Measurements from ENCODE around the gene SMG9.
"Not testable (repeated sequence)": the region's sequence is repeated elsewhere in the genome, so short reads cannot be mapped to it uniquely, and the experiment has no call there.

The SMG9 gene

GRCh38 chr19:43692877-43693276, 61.9 kb downstream of the SMG9 start:
- Histone ChIP-seq H3K9ac (ENCODE audit: low read depth, low read length) (no peak overlapping the region), H3K9me3 (ENCODE audit: control insufficient read depth, insufficient read depth, low read length) (no peaks in the 10 kb centered on the region), H3K27me3 (ENCODE audit: control insufficient read depth, insufficient read depth, low read length) (peaks cover 8% of the 10 kb centered on the region), H3K4me1 (ENCODE audit: control insufficient read depth, insufficient read depth, low read length) (no peaks in the 10 kb centered on the region), H3K4me3 (ENCODE audit: low read depth, low read length) (no peak overlapping the region), H3K36me3 (ENCODE audit: control insufficient read depth, insufficient read depth, low read length) (no peaks in the 10 kb centered on the region)

GRCh38 chr19:43692385-43692784, 62.4 kb downstream of the SMG9 start:
- Histone ChIP-seq H3K4me1 (ENCODE audit: control insufficient read depth, insufficient read depth, low read length) (no peaks in the 10 kb centered on the region), H3K4me3 (ENCODE audit: low read depth, low read length) (no peak overlapping the region), H3K36me3 (ENCODE audit: control insufficient read depth, insufficient read depth, low read length) (no peaks in the 10 kb centered on the region), H3K27me3 (ENCODE audit: control insufficient read depth, insufficient read depth, low read length) (peaks cover 4% of the 10 kb centered on the region), H3K9me3 (ENCODE audit: control insufficient read depth, insufficient read depth, low read length) (no peaks in the 10 kb centered on the region), H3K9ac (ENCODE audit: low read depth, low read length) (no peak overlapping the region)

GRCh38 chr19:43691755-43692154, 63.0 kb downstream of the SMG9 start:
- no peaks in the 10 kb centered on the region for H3K4me1 ChIP-seq (ENCODE audit: control insufficient read depth, insufficient read depth, low read length)
- H3K9ac ChIP-seq (ENCODE audit: low read depth, low read length) = no peak overlapping the region
- no peak overlapping the region for H3K4me3 ChIP-seq (ENCODE audit: low read depth, low read length)
- no peaks in the 10 kb centered on the region for H3K9me3 ChIP-seq (ENCODE audit: control insufficient read depth, insufficient read depth, low read length)
- H3K36me3 ChIP-seq (ENCODE audit: control insufficient read depth, insufficient read depth, low read length) = no peaks in the 10 kb centered on the region
- H3K27me3 ChIP-seq (ENCODE audit: control insufficient read depth, insufficient read depth, low read length) = no peaks in the 10 kb centered on the region

- Histone ChIP-seq H3K9me3 (ENCODE audit: control insufficient read depth, insufficient read depth, low read length) (no peaks in the 10 kb centered on the region), H3K4me3 (ENCODE audit: low read depth, low read length) (no peak overlapping the region), H3K4me1 (ENCODE audit: control insufficient read depth, insufficient read depth, low read length) (no peaks in the 10 kb centered on the region), H3K27me3 (ENCODE audit: control insufficient read depth, insufficient read depth, low read length) (no peaks in the 10 kb centered on the region), H3K36me3 (ENCODE audit: control insufficient read depth, insufficient read depth, low read length) (no peaks in the 10 kb centered on the region), H3K9ac (ENCODE audit: low read depth, low read length) (no peak overlapping the region)
Measured at GRCh38 chr19:43690890-43691289, 63.9 kb downstream of the SMG9 start.

DNA sequence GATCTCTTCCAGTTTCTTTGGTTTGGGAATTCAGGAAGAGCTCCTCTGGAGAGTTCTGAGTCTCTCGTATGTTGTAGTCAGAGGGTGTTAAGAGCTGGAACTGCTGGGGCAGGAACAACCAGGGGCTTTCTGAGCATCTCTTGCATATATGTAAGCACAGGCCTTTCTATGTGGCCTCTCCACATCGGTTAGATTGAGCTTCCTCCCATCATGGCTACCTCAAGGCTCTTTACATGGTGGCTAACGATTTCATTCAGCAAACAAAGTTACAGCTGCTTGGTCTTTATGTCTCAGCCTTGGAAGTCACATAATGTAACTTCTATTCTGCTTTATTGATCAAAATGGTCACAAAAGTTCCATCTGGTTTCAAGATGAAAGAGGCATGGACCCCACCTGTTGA, 64.3 kb downstream of the SMG9 start:
- Histone ChIP-seq H3K4me3 (ENCODE audit: low read depth, low read length) (no peak overlapping the region), H3K27me3 (ENCODE audit: control insufficient read depth, insufficient read depth, low read length) (no peaks in the 10 kb centered on the region), H3K9ac (ENCODE audit: low read depth, low read length) (no peak overlapping the region), H3K9me3 (ENCODE audit: control insufficient read depth, insufficient read depth, low read length) (no peaks in the 10 kb centered on the region), H3K36me3 (ENCODE audit: control insufficient read depth, insufficient read depth, low read length) (no peaks in the 10 kb centered on the region), H3K4me1 (ENCODE audit: control insufficient read depth, insufficient read depth, low read length) (no peaks in the 10 kb centered on the region)

DNA sequence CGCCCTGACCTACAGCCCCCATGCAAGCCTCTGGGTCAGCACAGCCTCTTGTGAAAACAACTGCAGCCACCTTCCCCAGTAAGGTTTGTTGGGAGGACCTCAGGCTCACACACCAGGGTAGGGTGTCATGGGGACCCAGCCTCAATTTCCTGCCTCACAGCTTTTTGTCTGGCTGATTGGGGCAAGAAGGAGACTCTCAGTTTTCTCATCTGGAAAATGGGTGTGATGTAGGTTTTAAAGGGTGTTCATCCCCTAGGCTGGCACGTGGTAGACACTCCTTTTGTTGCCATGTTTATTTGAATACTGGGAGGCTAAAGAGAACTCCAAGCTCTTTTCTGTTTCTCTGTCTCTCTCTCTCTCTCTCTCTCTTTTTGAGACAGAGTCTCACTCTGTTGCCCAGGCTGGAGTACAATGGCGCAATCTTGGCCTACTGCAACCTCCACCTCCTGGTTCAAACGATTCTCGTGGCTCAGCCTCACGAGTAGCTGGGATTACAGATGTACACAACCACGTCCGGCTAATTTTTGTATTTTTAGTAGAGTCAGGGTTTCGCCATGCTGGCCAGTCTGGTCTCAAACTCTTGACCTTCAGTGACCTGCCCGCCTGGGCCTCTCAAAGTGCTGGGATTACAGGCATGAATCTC, 66.6 kb downstream of the SMG9 start:
- Histone ChIP-seq H3K9me3 (ENCODE audit: control insufficient read depth, insufficient read depth, low read length) (no peaks in the 10 kb centered on the region), H3K4me3 (ENCODE audit: low read depth, low read length) (no peak overlapping the region), H3K4me1 (ENCODE audit: control insufficient read depth, insufficient read depth, low read length) (no peaks in the 10 kb centered on the region), H3K9ac (ENCODE audit: low read depth, low read length) (no peak overlapping the region), H3K27me3 (ENCODE audit: control insufficient read depth, insufficient read depth, low read length) (no peaks in the 10 kb centered on the region), H3K36me3 (ENCODE audit: control insufficient read depth, insufficient read depth, low read length) (no peaks in the 10 kb centered on the region)

DNA sequence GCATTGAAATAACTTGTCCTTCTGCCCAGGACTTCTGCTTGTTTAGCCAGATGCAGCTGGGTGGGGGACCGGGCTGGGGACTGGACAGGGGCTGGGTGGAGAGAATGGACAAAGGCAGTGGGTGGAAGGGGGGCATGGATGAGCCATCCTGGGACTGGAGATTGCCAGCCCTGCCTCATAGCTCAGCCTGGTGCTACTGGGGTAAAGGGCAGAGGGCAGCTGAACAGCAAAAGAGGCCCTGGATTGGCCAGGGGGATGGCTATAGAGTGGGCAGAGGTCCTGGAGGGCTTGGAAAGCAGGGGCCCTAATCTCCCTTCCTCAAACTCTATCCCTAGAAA, 67.1 kb downstream of the SMG9 start:
- no peak overlapping the region for H3K9ac ChIP-seq (ENCODE audit: low read depth, low read length)
- no peak overlapping the region for H3K4me3 ChIP-seq (ENCODE audit: low read depth, low read length)
- no peaks in the 10 kb centered on the region for H3K4me1 ChIP-seq (ENCODE audit: control insufficient read depth, insufficient read depth, low read length)
- H3K9me3 ChIP-seq (ENCODE audit: control insufficient read depth, insufficient read depth, low read length) = no peaks in the 10 kb centered on the region
- H3K36me3 ChIP-seq (ENCODE audit: control insufficient read depth, insufficient read depth, low read length) = no peaks in the 10 kb centered on the region
- no peaks in the 10 kb centered on the region for H3K27me3 ChIP-seq (ENCODE audit: control insufficient read depth, insufficient read depth, low read length)

DNA sequence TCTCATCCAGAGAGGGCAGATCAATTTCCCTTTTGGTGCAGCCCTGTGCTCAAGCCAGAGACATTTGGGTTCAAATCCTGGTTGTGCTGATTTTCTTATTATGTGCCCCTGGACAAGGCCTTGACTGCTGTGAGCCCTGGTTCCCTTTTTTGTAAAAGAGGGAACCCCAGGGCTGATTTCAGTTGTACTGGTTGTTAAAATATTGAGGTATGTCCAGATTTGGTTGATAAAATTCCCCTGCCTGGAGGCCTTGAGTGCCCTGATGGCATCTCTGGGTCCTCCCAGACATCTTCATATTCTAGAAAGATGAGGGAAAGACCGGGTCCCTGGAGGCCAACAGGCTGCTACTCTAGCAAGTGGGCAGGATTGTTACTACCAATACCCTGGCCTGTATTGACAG, 70.4 kb downstream of the SMG9 start:
- H3K4me1 ChIP-seq (ENCODE audit: control insufficient read depth, insufficient read depth, low read length) = no peaks in the 10 kb centered on the region
- no peak overlapping the region for H3K4me3 ChIP-seq (ENCODE audit: low read depth, low read length)
- H3K27me3 ChIP-seq (ENCODE audit: control insufficient read depth, insufficient read depth, low read length) = no peaks in the 10 kb centered on the region
- H3K9ac ChIP-seq (ENCODE audit: low read depth, low read length) = no peak overlapping the region
- H3K9me3 ChIP-seq (ENCODE audit: control insufficient read depth, insufficient read depth, low read length) = no peaks in the 10 kb centered on the region
- no peaks in the 10 kb centered on the region for H3K36me3 ChIP-seq (ENCODE audit: control insufficient read depth, insufficient read depth, low read length)

- Histone ChIP-seq H3K27me3 (ENCODE audit: control insufficient read depth, insufficient read depth, low read length) (no peaks in the 10 kb centered on the region), H3K4me3 (ENCODE audit: low read depth, low read length) (no peak overlapping the region), H3K9me3 (ENCODE audit: control insufficient read depth, insufficient read depth, low read length) (no peaks in the 10 kb centered on the region), H3K9ac (ENCODE audit: low read depth, low read length) (no peak overlapping the region), H3K4me1 (ENCODE audit: control insufficient read depth, insufficient read depth, low read length) (no peaks in the 10 kb centered on the region), H3K36me3 (ENCODE audit: control insufficient read depth, insufficient read depth, low read length) (no peaks in the 10 kb centered on the region)
Measured at GRCh38 chr19:43683905-43684304, 70.9 kb downstream of the SMG9 start.

GRCh38 chr19:43682824-43683661, 71.7 kb downstream of the SMG9 start:
- no peak overlapping the region for H3K9ac ChIP-seq (ENCODE audit: low read depth, low read length)
- H3K9me3 ChIP-seq (ENCODE audit: control insufficient read depth, insufficient read depth, low read length) = no peaks in the 10 kb centered on the region
- H3K27me3 ChIP-seq (ENCODE audit: control insufficient read depth, insufficient read depth, low read length) = no peaks in the 10 kb centered on the region
- H3K36me3 ChIP-seq (ENCODE audit: control insufficient read depth, insufficient read depth, low read length) = no peaks in the 10 kb centered on the region
- H3K4me3 ChIP-seq (ENCODE audit: low read depth, low read length) = no peak overlapping the region
- H3K4me1 ChIP-seq (ENCODE audit: control insufficient read depth, insufficient read depth, low read length) = no peaks in the 10 kb centered on the region

DNA sequence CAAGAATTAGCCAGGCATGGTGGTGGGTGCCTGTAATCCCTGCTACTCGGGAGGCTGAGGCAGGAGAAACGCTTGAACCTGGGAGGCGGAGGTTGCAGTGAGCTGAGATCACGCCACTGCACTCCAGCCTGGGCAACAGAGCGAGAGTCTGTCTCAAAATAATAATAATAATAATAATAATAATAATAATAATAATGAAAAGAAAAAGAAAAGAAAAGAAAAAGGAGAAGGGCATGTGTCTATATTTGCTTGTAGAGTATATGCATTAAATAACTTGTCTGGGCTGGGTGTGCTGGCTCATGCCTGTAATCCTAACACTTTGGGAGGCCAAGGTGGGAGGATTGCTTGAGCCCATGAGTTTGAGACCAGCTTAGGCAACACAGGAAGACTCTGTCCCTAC, 72.5 kb downstream of the SMG9 start:
- H3K9me3 ChIP-seq (ENCODE audit: control insufficient read depth, insufficient read depth, low read length); H3K36me3 ChIP-seq (ENCODE audit: control insufficient read depth, insufficient read depth, low read length); H3K9ac ChIP-seq (ENCODE audit: low read depth, low read length); H3K27me3 ChIP-seq (ENCODE audit: control insufficient read depth, insufficient read depth, low read length); H3K4me1 ChIP-seq (ENCODE audit: control insufficient read depth, insufficient read depth, low read length); H3K4me3 ChIP-seq (ENCODE audit: low read depth, low read length): not testable (repeated sequence)

DNA sequence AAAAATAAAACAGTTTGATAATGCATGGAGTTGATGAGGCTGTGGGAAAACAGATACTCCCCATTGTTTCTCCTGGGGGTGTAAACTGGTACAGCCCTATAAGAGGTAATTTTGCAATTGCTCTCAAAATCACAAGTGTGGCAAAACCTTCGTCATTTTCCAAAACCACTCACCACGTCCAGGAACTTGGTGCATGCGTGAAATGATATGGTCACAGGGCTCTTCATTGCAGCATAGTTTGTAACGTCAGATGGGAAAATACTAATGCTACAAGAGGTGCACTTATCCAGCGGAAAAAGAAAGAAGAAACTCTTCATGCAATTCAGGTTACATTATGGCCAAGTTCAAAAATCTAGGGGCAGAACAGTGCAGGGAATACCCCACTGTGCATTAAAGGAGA, 72.9 kb downstream of the SMG9 start:
- Histone ChIP-seq H3K27me3 (ENCODE audit: control insufficient read depth, insufficient read depth, low read length) (no peaks in the 10 kb centered on the region), H3K36me3 (ENCODE audit: control insufficient read depth, insufficient read depth, low read length) (no peaks in the 10 kb centered on the region), H3K9me3 (ENCODE audit: control insufficient read depth, insufficient read depth, low read length) (no peaks in the 10 kb centered on the region), H3K9ac (ENCODE audit: low read depth, low read length) (no peak overlapping the region), H3K4me1 (ENCODE audit: control insufficient read depth, insufficient read depth, low read length) (no peaks in the 10 kb centered on the region), H3K4me3 (ENCODE audit: low read depth, low read length) (no peak overlapping the region)

Data from iPS-15b (cell line).